HUES6 (cell line): ENCODE results near the gene CORO2B.

ENCODE experiments used
- H3K27ac ChIP-seq: 2 replicates; pipeline ENCODE4 v1.7.0; 2013; ENCODE audit warnings: low read depth, mild to moderate bottlenecking, low read length, inconsistent platforms
- H3K27me3 ChIP-seq: 2 replicates; pipeline ENCODE4 v1.6.1; 2013; ENCODE audit warnings: low read length; ENCODE audit not compliant: control insufficient read depth, insufficient read depth
- H3K36me3 ChIP-seq: 2 replicates; pipeline ENCODE4 v1.6.1; 2013; ENCODE audit warnings: low read length; ENCODE audit not compliant: control insufficient read depth, insufficient read depth
- H3K4me1 ChIP-seq: 2 replicates; pipeline ENCODE4 v1.6.1; 2013; ENCODE audit warnings: low read length; ENCODE audit not compliant: control insufficient read depth, insufficient read depth
- H3K4me3 ChIP-seq: 2 replicates; pipeline ENCODE4 v1.5.1; 2013; ENCODE audit warnings: low read depth, low read length
- H3K9ac ChIP-seq: one replicate; pipeline ENCODE4 v1.6.1; 2013; ENCODE audit warnings: mild to moderate bottlenecking, low read length
- H3K9me3 ChIP-seq: 2 replicates; pipeline ENCODE4 v1.6.1; 2013; ENCODE audit warnings: low read depth, low read length; ENCODE audit not compliant: control insufficient read depth, insufficient read depth

The CORO2B gene

DNA sequence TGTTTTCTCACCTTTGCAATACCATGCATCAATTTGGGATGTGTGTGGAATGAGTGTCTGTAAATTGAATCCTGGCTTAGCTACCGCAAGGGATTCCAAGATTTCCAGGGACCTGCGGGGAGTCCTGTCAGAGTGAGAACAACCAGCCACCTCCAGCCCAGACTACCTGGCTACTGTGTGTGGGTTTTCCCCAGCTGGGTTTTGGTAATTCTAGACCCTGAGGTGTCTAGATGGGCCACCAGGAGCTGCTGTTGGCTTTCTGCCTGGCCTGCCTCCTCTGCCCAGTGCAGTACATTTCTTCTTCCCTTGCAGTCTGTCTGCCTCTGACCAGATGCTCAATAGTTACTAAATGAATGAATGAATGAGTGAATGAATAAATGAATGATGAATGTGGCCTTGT is 32.5 kb upstream of the CORO2B start:
- H3K27me3 ChIP-seq = no peaks in the 10 kb centered on the region
- no peaks in the 10 kb centered on the region for H3K36me3 ChIP-seq
- no peak overlapping the region for H3K9ac ChIP-seq
- no peak overlapping the region for H3K4me3 ChIP-seq
- no peaks in the 10 kb centered on the region for H3K4me1 ChIP-seq
- no peak overlapping the region for H3K27ac ChIP-seq
- no peaks in the 10 kb centered on the region for H3K9me3 ChIP-seq

DNA sequence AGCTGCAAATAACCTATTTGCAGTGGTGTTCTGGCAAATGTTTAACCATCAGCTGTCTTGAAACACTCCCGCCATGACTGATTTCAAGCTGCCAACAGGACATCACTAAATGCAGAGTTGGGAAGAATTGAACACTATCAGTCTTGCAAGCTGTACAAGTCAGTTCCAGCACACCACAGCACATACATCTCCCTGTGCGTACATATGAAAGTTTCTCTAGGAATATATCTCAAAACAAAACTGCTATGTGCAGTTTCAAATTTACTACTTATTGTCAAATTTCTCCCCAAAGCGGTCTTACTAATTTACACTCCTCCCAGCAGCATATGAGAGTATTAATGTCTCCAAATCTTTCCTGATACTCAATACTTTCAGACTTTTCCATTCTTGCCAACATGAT is 30.4 kb upstream of the CORO2B start:
- Histone ChIP-seq H3K9me3 (no peaks in the 10 kb centered on the region), H3K4me1 (no peaks in the 10 kb centered on the region), H3K27me3 (no peaks in the 10 kb centered on the region; the same call in 1 of the 2 replicates), H3K36me3 (no peaks in the 10 kb centered on the region), H3K4me3 (no peak overlapping the region), H3K27ac (no peak overlapping the region), H3K9ac (no peak overlapping the region)

DNA sequence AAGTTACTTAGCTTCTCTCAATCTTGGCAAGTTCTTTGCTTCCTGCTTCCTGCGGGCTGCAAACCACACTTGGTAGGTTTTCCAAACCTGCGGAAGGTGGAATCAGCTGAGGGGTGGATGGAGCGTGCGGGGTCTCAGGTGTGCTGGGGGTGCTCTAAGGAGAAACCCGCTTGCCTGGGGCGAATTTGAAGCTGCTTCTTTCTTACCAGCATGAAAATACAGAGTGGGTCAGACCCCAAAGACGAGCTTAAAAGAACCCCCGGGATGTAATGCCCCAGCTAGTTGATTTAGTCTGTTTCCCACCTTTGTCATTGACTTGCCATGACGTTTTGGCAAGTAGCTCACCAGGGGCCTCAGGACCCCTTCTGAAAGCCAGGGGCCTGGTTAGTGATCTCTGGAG is 28.8 kb upstream of the CORO2B start:
- Histone ChIP-seq H3K9ac (no peak overlapping the region), H3K27ac (no peak overlapping the region), H3K4me3 (no peak overlapping the region), H3K27me3 (no peaks in the 10 kb centered on the region; the same call in 1 of the 2 replicates), H3K4me1 (no peaks in the 10 kb centered on the region), H3K36me3 (no peaks in the 10 kb centered on the region), H3K9me3 (no peaks in the 10 kb centered on the region)

DNA sequence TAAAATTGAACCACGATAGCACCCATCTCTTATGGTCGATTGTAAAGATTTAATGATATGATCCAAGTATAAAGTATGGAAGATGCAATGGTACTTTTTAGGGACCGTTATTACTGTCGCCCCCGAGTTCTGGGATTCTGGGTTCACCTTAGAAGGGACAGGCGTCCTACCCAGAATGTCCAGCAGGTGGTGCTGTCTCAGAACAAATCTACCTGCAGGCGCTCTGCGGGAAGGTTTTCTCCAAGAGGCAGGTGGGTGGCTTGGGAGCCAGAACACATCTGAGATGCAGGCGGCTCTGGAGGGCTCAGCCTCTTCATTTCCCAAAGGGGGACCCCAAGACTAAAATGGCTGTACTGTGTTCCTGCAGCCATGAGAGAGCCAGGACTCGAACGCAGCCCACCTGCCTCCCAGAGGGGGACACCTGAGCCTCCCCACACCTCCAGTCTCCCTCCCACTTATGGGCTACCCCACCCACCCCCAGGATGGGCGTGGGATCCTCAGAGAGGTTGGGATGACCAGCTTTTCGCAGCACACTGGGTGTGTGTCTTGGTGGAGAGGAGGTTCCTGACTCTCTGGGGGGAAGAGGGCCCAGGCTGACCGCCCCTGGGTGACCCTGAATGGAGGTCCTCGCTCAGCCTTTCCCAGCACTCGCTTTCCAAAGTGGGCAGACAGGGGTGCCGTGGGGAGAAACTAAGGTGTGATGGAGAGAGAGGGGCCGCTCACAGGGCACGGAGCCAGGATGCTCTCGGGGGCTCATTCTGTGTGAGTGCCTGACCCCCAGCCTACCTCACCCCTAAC is 28.1 kb upstream of the CORO2B start:
- Histone ChIP-seq H3K36me3 (no peaks in the 10 kb centered on the region), H3K9ac (no peak overlapping the region), H3K27me3 (no peaks in the 10 kb centered on the region; the same call in 1 of the 2 replicates), H3K27ac (no peak overlapping the region), H3K9me3 (no peaks in the 10 kb centered on the region), H3K4me3 (no peak overlapping the region), H3K4me1 (no peaks in the 10 kb centered on the region)

DNA sequence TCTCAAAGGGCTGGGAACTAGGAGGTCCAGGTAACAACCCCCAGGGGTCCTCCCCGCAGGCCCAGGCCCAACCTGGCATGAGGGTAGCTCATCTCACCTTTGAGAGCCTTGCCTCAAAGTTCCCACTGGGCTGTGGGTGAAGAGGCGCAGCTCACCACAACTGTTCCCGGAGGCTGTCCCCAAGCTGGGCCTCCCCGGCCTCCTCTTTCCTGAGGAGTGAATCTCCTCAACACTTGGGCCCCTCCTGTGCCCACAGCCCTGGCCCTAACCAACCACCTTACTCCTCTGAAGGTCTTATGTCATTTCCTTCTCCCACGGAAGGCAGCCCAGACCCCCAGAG is 27.5 kb upstream of the CORO2B start:
- no peaks in the 10 kb centered on the region for H3K4me1 ChIP-seq
- no peaks in the 10 kb centered on the region; the same call in 1 of the 2 replicates for H3K27me3 ChIP-seq
- H3K9ac ChIP-seq = no peak overlapping the region

DNA sequence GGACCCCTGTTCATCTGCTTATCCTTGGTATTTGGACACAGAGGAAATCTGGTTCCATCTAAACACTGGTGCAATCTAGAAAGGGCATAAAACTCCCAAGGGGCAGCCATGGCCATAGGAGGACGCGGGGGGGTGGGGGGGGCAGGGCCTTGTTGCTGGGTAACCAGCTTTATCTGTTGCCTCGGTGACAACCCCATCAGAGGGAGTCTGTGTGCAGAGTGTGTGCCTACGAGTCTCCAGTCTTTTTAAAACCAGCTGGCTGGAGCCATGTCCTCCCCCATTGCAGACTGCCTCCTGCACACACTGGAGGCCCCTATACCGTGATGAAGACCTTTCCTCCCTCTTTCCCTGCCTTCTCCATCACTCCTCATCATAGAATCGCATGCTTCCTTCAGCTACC is 26.4 kb upstream of the CORO2B start:
- Histone ChIP-seq H3K27ac (no peak overlapping the region), H3K4me3 (no peak overlapping the region), H3K4me1 (no peaks in the 10 kb centered on the region), H3K36me3 (no peaks in the 10 kb centered on the region), H3K9ac (no peak overlapping the region), H3K27me3 (no peaks in the 10 kb centered on the region; the same call in 1 of the 2 replicates), H3K9me3 (no peaks in the 10 kb centered on the region)

More for the DNA sequence above, 27.5 kb upstream of the CORO2B start:
- no peaks in the 10 kb centered on the region for H3K9me3 ChIP-seq
- no peaks in the 10 kb centered on the region for H3K36me3 ChIP-seq
- H3K4me3 ChIP-seq = no peak overlapping the region
- H3K27ac ChIP-seq = no peak overlapping the region

DNA sequence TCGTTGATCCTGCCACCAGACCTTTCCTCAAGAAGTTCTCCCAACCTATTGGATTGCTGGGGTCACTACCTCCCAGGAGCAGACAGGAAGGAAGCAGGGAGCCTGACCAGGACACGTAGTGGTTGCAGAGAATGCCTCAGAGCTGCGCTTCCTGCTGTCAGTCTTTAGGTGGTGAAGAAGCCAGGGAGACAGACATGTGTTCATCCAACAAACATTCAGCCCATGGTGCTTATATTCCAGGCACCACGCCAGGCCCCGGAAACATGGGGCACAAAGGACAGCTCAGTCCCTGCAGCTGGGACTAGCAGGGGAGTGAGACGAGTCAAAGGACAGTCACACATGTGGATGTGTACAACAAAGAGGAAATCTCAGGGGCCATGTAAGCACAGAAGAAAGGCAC is 26.0 kb upstream of the CORO2B start:
- Histone ChIP-seq H3K27ac (no peak overlapping the region), H3K4me1 (no peaks in the 10 kb centered on the region), H3K9me3 (no peaks in the 10 kb centered on the region), H3K4me3 (no peak overlapping the region), H3K36me3 (no peaks in the 10 kb centered on the region), H3K27me3 (peaks cover 3% of the 10 kb centered on the region), H3K9ac (no peak overlapping the region)

DNA sequence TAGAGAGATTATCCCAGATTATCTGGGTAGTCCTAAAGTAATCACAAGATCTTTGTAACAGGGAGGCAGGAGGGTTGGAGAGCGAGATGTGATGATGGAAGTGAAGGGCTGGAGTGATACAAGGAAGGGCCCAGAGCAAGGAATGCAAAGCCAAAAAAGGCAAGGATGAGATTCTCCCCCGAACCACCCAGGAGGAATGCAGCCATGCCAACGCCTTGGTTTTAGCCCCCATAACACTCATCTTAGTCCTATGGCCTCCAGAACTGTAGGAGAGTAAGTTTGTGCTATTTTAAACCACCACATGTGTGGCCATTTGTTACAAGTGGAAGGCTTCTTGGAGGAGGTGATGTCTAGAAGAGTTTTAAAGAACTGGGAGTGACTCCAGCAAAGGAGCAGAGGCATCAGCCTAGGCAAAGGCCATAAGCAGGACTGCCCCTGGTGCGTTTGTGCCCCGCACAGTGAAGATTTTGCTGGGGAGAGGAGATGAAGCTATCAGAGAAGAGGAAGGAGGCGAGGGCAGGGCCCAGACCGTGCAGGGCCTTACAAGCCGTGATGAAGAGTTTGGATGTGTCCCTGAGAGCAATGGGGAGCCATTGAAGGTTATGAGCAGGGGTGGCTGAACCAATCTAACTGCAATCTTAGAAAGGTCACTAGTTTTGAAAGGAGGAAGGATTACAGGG is 25.3 kb upstream of the CORO2B start:
- Histone ChIP-seq H3K36me3 (no peaks in the 10 kb centered on the region), H3K27ac (no peak overlapping the region), H3K9ac (no peak overlapping the region), H3K27me3 (peaks cover 9% of the 10 kb centered on the region), H3K9me3 (no peaks in the 10 kb centered on the region), H3K4me3 (no peak overlapping the region), H3K4me1 (peaks cover 3% of the 10 kb centered on the region)

DNA sequence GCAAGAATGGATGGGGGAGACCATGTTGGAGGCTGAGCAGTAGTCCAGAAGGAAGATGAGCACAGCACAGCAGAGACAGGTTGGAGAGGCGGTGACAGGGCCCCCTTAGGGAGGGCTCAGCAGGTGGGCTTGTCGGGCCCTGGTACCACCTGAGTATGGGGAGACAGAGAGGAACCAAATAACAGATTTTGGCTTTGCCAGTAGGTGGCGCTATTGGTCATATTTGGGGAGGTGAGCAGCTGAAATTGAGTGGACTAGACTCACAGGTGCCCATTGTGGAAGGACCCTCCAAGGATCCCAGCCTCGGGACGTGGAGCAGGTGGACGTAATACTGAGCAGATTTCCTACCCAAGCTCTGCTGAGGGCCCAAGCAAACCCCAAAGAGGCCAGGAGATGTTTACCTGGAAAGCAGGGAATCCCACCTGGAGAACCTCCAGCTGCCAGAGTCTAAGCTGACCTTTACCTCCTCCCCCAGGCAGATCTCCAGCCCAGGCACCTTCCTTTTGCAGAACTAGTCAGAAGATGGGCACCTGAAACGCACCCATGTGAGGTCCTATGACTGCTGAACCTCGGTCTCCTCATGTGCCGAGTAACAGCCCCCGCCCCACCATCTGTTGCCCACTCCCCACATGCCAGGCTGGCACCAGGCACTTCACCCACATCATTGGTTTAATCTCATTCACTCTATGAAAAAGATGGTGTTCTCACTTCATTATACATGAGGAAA is 24.6 kb upstream of the CORO2B start:
- H3K9ac ChIP-seq = no peak overlapping the region
- peaks cover 7% of the 10 kb centered on the region for H3K4me1 ChIP-seq
- peaks cover 12% of the 10 kb centered on the region for H3K27me3 ChIP-seq
- H3K27ac ChIP-seq = no peak overlapping the region
- no peaks in the 10 kb centered on the region for H3K9me3 ChIP-seq
- no peak overlapping the region for H3K4me3 ChIP-seq
- H3K36me3 ChIP-seq = no peaks in the 10 kb centered on the region

DNA sequence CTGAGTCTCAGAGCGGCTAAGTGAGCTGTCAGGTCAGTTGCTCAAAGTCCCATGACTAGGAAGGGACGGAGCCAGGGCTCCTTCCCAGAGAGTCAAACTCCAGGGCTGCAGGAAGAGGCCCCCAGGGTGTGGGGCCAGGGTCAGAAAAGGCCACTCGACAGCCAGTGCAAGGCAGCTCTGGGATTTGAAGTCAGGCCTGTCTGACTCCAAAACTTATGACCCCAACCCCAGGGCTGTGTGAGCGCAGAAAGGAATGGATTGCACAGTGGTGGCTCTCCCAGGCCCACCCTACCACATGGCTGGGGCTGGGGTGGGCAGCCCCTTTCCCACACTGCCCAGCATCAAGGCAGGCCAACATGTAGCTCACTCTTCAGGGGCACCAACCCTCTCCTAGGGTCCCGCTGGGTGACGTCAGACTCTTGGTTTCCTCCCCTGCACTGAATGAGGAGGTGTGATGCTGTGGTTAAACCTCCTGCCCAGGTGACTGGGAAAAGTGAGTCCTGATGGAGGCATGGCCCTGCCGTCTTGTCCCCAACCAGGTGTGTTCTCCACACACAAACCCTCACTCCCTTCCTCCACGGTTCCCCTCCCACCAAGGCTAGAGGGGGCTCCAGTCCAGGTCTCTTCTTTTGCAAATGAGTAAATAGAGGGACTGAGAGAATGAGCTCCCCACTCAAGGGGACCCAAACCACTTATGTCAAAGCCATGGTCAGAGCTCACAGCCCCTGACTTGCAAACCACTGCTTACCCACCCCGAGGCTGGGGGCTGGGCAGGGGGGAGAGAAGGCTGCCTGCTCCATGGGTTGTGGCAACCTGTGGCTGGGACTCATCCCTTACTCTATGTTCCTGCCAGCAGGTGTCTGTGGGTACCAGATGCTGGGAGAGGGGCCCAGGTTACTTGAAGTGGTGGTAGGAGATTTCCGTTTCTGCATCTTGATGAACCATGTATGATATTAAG is 23.8 kb upstream of the CORO2B start:
- H3K27me3 ChIP-seq = peaks cover 12% of the 10 kb centered on the region
- no peaks in the 10 kb centered on the region for H3K36me3 ChIP-seq
- H3K27ac ChIP-seq = no peak overlapping the region
- H3K9ac ChIP-seq = no peak overlapping the region
- no peak overlapping the region for H3K4me3 ChIP-seq
- peaks cover 7% of the 10 kb centered on the region for H3K4me1 ChIP-seq
- H3K9me3 ChIP-seq = no peaks in the 10 kb centered on the region
